ENCODE measurements around the gene GAPDHS.
A peak's percentile ranks its signal among the peaks of the same experiment; 100 is the strongest.

The GAPDHS gene

GRCh38 chr19:35557539-35558399 is 24.5 kb downstream of the GAPDHS start:
- DNase-seq, result peak in 3 of 4 experiments; percentile 22 to 50 (median 49)

GRCh38 chr19:35558400-35559280 is 25.4 kb downstream of the GAPDHS start:
- DNase-seq, result no peak

GRCh38 chr19:35559281-35559659 is 26.0 kb downstream of the GAPDHS start:
- DNase-seq, result no peak

- no peak for DNase-seq
Observed at GRCh38 chr19:35559781-35560180, 26.5 kb downstream of the GAPDHS start.

GRCh38 chr19:35560271-35560670 is 27.0 kb downstream of the GAPDHS start:
- DNase-seq, result no peak

GRCh38 chr19:35560677-35561076 is 27.4 kb downstream of the GAPDHS start:
- no peak for DNase-seq

- DNase-seq, result no peak
Observed at GRCh38 chr19:35561436-35561835, 28.2 kb downstream of the GAPDHS start.

GRCh38 chr19:35562336-35562735 is 29.1 kb downstream of the GAPDHS start:
- DNase-seq, result no peak

- no peak for DNase-seq
Observed at GRCh38 chr19:35562776-35563175, 29.5 kb downstream of the GAPDHS start.

- DNase-seq, result no peak
Observed at GRCh38 chr19:35563207-35563829, 30.1 kb downstream of the GAPDHS start, which contains the start of gene ATP4A. ATP4A (minus strand) TSS chr19:35563658; CDS start chr19:35563629, 29 bp downstream.

GRCh38 chr19:35565016-35565856 is 32.0 kb downstream of the GAPDHS start:
- no peak for DNase-seq

GRCh38 chr19:35566738-35567137 is 33.5 kb downstream of the GAPDHS start:
- no peak for DNase-seq

GRCh38 chr19:35569281-35569781 is 36.1 kb downstream of the GAPDHS start:
- DNase-seq, result no peak

GRCh38 chr19:35571406-35571965 is 38.2 kb downstream of the GAPDHS start:
- no peak for DNase-seq

GRCh38 chr19:35577918-35578317 is 44.7 kb downstream of the GAPDHS start:
- no peak for DNase-seq

- no peak for DNase-seq
Observed at GRCh38 chr19:35578707-35579106, 45.5 kb downstream of the GAPDHS start.

- no peak for DNase-seq
Observed at GRCh38 chr19:35582760-35583159, 49.5 kb downstream of the GAPDHS start.

- DNase-seq, result peak in 1 of 4 experiments; percentile 5
Observed at GRCh38 chr19:35585848-35586247, 52.6 kb downstream of the GAPDHS start, which contains the start of gene PMIS2. PMIS2 (plus strand) TSS chr19:35586173; CDS start chr19:35586260, 87 bp downstream.

GRCh38 chr19:35587321-35587720 is 54.1 kb downstream of the GAPDHS start:
- DNase-seq, result no peak

- DNase-seq, result no peak
Observed at GRCh38 chr19:35590875-35591274, 57.6 kb downstream of the GAPDHS start.

GRCh38 chr19:35592226-35592625 is 59.0 kb downstream of the GAPDHS start:
- peak; percentile 29 to 60 (median 54) for DNase-seq
